AG09309 (cell line): ENCODE data around the gene CASKIN2.

ENCODE experiments used
- DNase-seq: peaks from one replicate; pipeline ENCODE4 v3.0.0-alpha.2; 2010; ENCODE audit warnings: low read depth
- H3K4me3 ChIP-seq: 2 replicates; pipeline ENCODE4 v1.5.1; 2011; ENCODE audit warnings: mild to moderate bottlenecking, low read depth, low read length, moderate library complexity; ENCODE audit not compliant: control insufficient read depth
- CTCF ChIP-seq: IDR thresholded peaks from 2 replicates; pipeline ENCODE4 v1.5.1; 2011; ENCODE audit warnings: mild to moderate bottlenecking, low read depth, low read length, inconsistent platforms; ENCODE audit not compliant: insufficient read depth, control insufficient read depth; ENCODE audit errors: missing control alignments

CASKIN2 gene

GRCh38 chr17:75454193-75454592, 61.1 kb downstream of the CASKIN2 start:
- DNase-seq = no peak
- TF ChIP-seq CTCF = no peak
- no peak overlapping the region for H3K4me3 ChIP-seq

GRCh38 chr17:75450270-75450669, 65.1 kb downstream of the CASKIN2 start:
- no peak overlapping the region for H3K4me3 ChIP-seq
- no peak for DNase-seq
- TF ChIP-seq CTCF = no peak
